Chondrocyte (in vitro differentiated cells): ENCODE results near the gene AKAP8. TPM values are rescaled to one million over a fixed set of nuclear protein-coding genes. Genes with fewer than 3 reads are reported as not detected.
"Not testable (repeated sequence)": the region's sequence is repeated elsewhere in the genome, so short reads cannot be mapped to it uniquely, and the experiment has no call there.

Experiments used
- DNase-seq: peaks from one replicate; pipeline ENCODE4 v3.0.0; 2021; ENCODE audit warnings: mixed read lengths, low spot score
- H3K27ac Mint-ChIP-seq: one replicate; pipeline ENCODE4 v1.8.0; 2021; ENCODE audit warnings: mild to moderate bottlenecking, moderate library complexity, mixed read lengths; ENCODE audit not compliant: unreplicated experiment
- H3K27me3 Mint-ChIP-seq: 2 replicates; pipeline ENCODE4 v1.8.0; 2021; ENCODE audit warnings: low read depth, mixed read lengths
- H3K36me3 Mint-ChIP-seq: 2 replicates; pipeline ENCODE4 v1.8.0; 2021; ENCODE audit warnings: low read depth, mixed read lengths
- H3K4me1 Mint-ChIP-seq: 2 replicates; pipeline ENCODE4 v1.8.0; 2021; ENCODE audit warnings: low read depth, mild to moderate bottlenecking, mixed read lengths
- H3K4me3 Mint-ChIP-seq: one replicate; pipeline ENCODE4 v1.8.0; 2021; ENCODE audit warnings: mild to moderate bottlenecking, moderate library complexity, mixed read lengths; ENCODE audit not compliant: unreplicated experiment
- H3K9me3 Mint-ChIP-seq: 2 replicates; pipeline ENCODE4 v1.8.0; 2021; ENCODE audit warnings: low read depth, mixed read lengths
- CTCF ChIP-seq: fragments of 200-600 bp; sonication (generic); IDR thresholded peaks from 2 replicates; pipeline ENCODE4 v1.5.0; 2021; ENCODE audit warnings: antibody characterized with exemption, mild to moderate bottlenecking, moderate library complexity
- total RNA-seq: library from RNA; stranded (reverse); gene quantifications from 3 replicates; pipeline ENCODE4 v1.2.1, GENCODE V29; 2021

The AKAP8 gene
- total RNA-seq, 1 donor from 2014 or later = 23.5 TPM

GRCh38 chr19:15368798-15369593, 10.6 kb downstream of the AKAP8 start:
- TF ChIP-seq CTCF = no peak
- H3K27ac Mint-ChIP-seq = no peak overlapping the region
- H3K4me3 Mint-ChIP-seq = no peak overlapping the region
- H3K9me3 Mint-ChIP-seq = no peaks in the 10 kb centered on the region
- peaks cover 22% of the 10 kb centered on the region for H3K36me3 Mint-ChIP-seq
- no peak for DNase-seq
- no peaks in the 10 kb centered on the region for H3K27me3 Mint-ChIP-seq
- H3K4me1 Mint-ChIP-seq = no peaks in the 10 kb centered on the region

DNA sequence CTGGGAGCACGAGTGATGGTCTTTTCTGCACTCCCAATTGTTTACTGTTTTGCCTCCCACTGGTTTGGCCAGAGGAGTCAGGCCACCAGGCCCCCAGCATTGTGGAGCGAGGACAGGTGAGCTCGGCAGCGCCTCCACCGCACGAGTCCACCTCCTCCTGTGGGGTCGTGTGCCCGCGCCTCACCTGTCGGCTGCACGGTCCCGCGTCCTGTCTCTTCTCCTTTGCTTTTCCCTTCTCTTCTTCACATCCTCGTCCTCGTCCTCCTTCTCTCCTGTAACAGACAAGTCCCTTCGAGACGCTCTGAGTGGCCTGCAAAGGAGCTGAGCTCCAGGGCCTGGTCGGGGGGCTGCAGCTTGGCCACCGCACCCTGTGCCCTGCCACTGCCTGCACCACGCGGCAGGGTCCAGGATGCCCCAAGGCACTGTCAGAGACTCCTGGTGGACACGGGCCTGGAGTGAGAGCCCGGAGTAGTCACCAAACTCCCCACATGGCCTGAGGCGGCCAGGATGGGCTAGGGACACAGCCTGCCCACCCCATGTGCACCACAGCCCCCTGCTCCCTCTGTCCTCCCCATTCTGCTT, 11.4 kb downstream of the AKAP8 start:
- no peaks in the 10 kb centered on the region for H3K4me1 Mint-ChIP-seq
- DNase-seq = no peak
- no peak overlapping the region for H3K4me3 Mint-ChIP-seq
- no peak for TF ChIP-seq CTCF
- H3K36me3 Mint-ChIP-seq = peaks cover 25% of the 10 kb centered on the region
- H3K27me3 Mint-ChIP-seq = no peaks in the 10 kb centered on the region
- no peaks in the 10 kb centered on the region for H3K9me3 Mint-ChIP-seq
- no peak overlapping the region for H3K27ac Mint-ChIP-seq

- Mint-ChIP-seq H3K36me3 (peaks cover 23% of the 10 kb centered on the region), H3K4me3 (no peak overlapping the region), H3K9me3 (no peaks in the 10 kb centered on the region), H3K4me1 (no peaks in the 10 kb centered on the region), H3K27me3 (no peaks in the 10 kb centered on the region), H3K27ac (no peak overlapping the region)
- no peak for DNase-seq
- no peak for TF ChIP-seq CTCF
Measured at GRCh38 chr19:15367439-15367838, 12.1 kb downstream of the AKAP8 start.

DNA sequence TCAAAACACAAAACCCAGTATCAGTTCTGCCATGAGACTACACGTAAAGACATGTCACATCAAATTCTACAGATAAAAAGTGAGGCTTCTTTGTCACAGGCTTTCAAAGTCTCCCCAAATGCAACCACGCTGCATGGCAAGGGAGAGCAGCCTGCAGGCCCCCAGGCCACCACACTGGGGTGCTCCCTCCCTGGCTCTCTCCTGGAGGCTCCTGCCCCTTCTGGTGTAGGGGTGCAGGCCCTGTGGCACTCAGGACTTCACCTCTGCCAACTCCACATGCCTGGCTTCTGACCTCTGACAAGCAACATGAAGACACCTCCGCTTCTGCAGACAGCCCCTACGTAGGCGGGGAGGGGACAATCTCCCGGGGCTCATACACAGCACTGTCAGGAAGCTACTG, 14.3 kb downstream of the AKAP8 start:
- no peaks in the 10 kb centered on the region for H3K9me3 Mint-ChIP-seq
- no peaks in the 10 kb centered on the region for H3K27me3 Mint-ChIP-seq
- no peak overlapping the region for H3K4me3 Mint-ChIP-seq
- no peak for TF ChIP-seq CTCF
- no peaks in the 10 kb centered on the region for H3K4me1 Mint-ChIP-seq
- DNase-seq = no peak
- no peak overlapping the region for H3K27ac Mint-ChIP-seq
- H3K36me3 Mint-ChIP-seq = peaks cover 29% of the 10 kb centered on the region

DNA sequence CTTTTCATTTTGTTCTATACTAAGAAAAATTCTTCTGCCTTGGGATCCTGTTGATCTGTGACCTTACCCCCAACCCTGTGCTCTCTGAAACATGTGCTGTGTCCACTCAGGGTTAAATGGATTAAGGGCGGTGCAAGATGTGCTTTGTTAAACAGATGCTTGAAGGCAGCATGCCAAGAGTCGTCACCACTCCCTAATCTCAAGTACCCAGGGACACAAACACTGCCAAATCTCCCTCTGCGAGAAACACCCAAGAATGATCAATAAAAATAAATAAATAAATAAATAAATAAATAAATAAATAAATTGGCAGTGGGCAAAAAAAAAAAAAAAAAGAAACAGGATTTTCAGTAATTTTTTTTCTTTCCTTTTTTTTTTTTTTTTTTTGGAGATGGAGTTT, 15.8 kb downstream of the AKAP8 start:
- H3K36me3 Mint-ChIP-seq = peaks cover 33% of the 10 kb centered on the region
- H3K27me3 Mint-ChIP-seq, H3K4me3 Mint-ChIP-seq, H3K9me3 Mint-ChIP-seq, H3K27ac Mint-ChIP-seq, DNase-seq, H3K4me1 Mint-ChIP-seq: not testable (repeated sequence)

DNA sequence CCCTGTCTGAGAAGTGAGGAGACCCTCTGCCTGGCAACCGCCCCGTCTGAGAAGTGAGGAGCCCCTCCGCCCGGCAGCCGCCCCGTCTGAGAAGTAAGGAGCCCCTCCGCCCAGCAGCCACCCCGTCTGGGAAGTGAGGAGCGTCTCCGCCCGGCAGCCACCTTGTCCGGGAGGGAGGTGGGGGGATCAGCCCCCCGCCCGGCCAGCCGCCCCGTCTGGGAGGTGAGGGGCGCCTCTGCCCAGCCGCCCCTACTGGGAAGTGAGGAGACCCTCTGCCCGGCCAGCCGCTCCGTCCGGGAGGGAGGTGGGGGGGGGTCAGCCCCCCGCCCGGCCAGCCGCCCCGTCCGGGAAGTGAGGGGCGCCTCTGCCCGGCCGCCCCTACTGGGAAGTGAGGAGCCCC, 16.5 kb downstream of the AKAP8 start:
- not testable (repeated sequence) for H3K4me3 Mint-ChIP-seq, DNase-seq, H3K27me3 Mint-ChIP-seq, H3K27ac Mint-ChIP-seq, H3K4me1 Mint-ChIP-seq, H3K9me3 Mint-ChIP-seq
- peaks cover 35% of the 10 kb centered on the region for H3K36me3 Mint-ChIP-seq

GRCh38 chr19:15360015-15360414, 19.6 kb downstream of the AKAP8 start:
- not testable (repeated sequence) for H3K27ac Mint-ChIP-seq, H3K4me1 Mint-ChIP-seq, H3K9me3 Mint-ChIP-seq, H3K27me3 Mint-ChIP-seq, H3K4me3 Mint-ChIP-seq, DNase-seq
- H3K36me3 Mint-ChIP-seq = peaks cover 34% of the 10 kb centered on the region
